Effector CD4-positive, alpha-beta T cell (primary cell): ENCODE results near the gene BRMS1.

Experiments
- DNase-seq: peaks from one replicate; pipeline ENCODE4 v3.0.0-alpha.2; 2020

BRMS1 gene

GRCh38 chr11:66336234-66337102 is 8.4 kb downstream of the BRMS1 start, which contains the start of gene RIN1:
Gene RIN1 (minus strand): TSS chr11:66336434. CDS start chr11:66336402, 32 bp downstream.
- DNase-seq, result no peak

GRCh38 chr11:66335531-66336233 is 9.2 kb downstream of the BRMS1 start:
- DNase-seq, result no peak

GRCh38 chr11:66334605-66335442 is 10.1 kb downstream of the BRMS1 start:
- no peak for DNase-seq

- DNase-seq, result no peak
These were observed 10.9 kb downstream of the BRMS1 start for GRCh38 chr11:66333896-66334604.

- DNase-seq, result no peak
These were observed 11.6 kb downstream of the BRMS1 start for GRCh38 chr11:66333220-66333877.

- no peak for DNase-seq
These were observed 12.3 kb downstream of the BRMS1 start for GRCh38 chr11:66332371-66333219.

GRCh38 chr11:66331542-66332370 is 13.1 kb downstream of the BRMS1 start:
- DNase-seq, result no peak

GRCh38 chr11:66330931-66331330 is 14.0 kb downstream of the BRMS1 start:
- no peak for DNase-seq

- DNase-seq, result no peak
These were observed 15.7 kb downstream of the BRMS1 start for GRCh38 chr11:66329165-66329673.

GRCh38 chr11:66328302-66329144 is 16.4 kb downstream of the BRMS1 start:
- peak; percentile 70 for DNase-seq

- DNase-seq, result no peak
These were observed 16.9 kb downstream of the BRMS1 start for GRCh38 chr11:66328031-66328301.

GRCh38 chr11:66327171-66328030 is 17.5 kb downstream of the BRMS1 start:
- DNase-seq, result no peak

- no peak for DNase-seq
These were observed 18.4 kb downstream of the BRMS1 start for GRCh38 chr11:66326261-66327111.

- no peak for DNase-seq
These were observed 19.6 kb downstream of the BRMS1 start for GRCh38 chr11:66325263-66325671.

GRCh38 chr11:66324664-66325063 is 20.2 kb downstream of the BRMS1 start:
- DNase-seq, result no peak

- DNase-seq, result no peak
These were observed 21.2 kb downstream of the BRMS1 start for GRCh38 chr11:66323684-66324083.
